HepG2 (cell line): ENCODE data around the gene GTF2H4. TPM values are rescaled to one million over a fixed set of nuclear protein-coding genes. Genes with fewer than 3 reads are reported as not detected.

Source experiments
- DMAP1 ChIP-seq: IDR thresholded peaks from 2 replicates; pipeline ENCODE4 v1.6.1; 2016
- FOXO1 ChIP-seq: sonication (generic); formaldehyde crosslinking; IDR thresholded peaks from 2 replicates; pipeline ENCODE4 v1.4.0; 2020; ENCODE audit warnings: missing genetic modification reagents
- KDM2A ChIP-seq: sonication (generic); formaldehyde crosslinking; IDR thresholded peaks from 2 replicates; pipeline ENCODE4 v1.4.0; 2020; ENCODE audit warnings: low read depth, missing genetic modification reagents, borderline replicate concordance
- MYPOP ChIP-seq: sonication (generic); formaldehyde crosslinking; IDR thresholded peaks from 2 replicates; pipeline ENCODE4 v1.8.1; 2023; ENCODE audit warnings: mild to moderate bottlenecking, moderate library complexity, missing genetic modification reagents
- NCOA5 ChIP-seq: sonication (generic); formaldehyde crosslinking; IDR thresholded peaks from 2 replicates; pipeline ENCODE4 v1.4.0; 2020; ENCODE audit warnings: missing genetic modification reagents
- NFE2L2 ChIP-seq: fragments of 150-350 bp; IDR thresholded peaks from 2 replicates; pipeline ENCODE4 v1.6.1; 2014; ENCODE audit warnings: low read length
- PITX1 ChIP-seq: sonication (generic); formaldehyde crosslinking; IDR thresholded peaks from 2 replicates; pipeline ENCODE4 v1.5.1; 2020; ENCODE audit warnings: mild to moderate bottlenecking, missing genetic modification reagents
- RNF219 ChIP-seq: sonication (generic); formaldehyde crosslinking; IDR thresholded peaks from 2 replicates; pipeline ENCODE4 v1.5.0; 2020; ENCODE audit warnings: mild to moderate bottlenecking, missing genetic modification reagents
- THYN1 ChIP-seq: sonication (generic); formaldehyde crosslinking; IDR thresholded peaks from 2 replicates; pipeline ENCODE4 v1.8.1; 2023; ENCODE audit warnings: low read depth, mild to moderate bottlenecking, moderate library complexity, missing genetic modification reagents, borderline replicate concordance
- TP53 ChIP-seq: sonication (generic); formaldehyde crosslinking; conservative IDR thresholded peaks from 2 replicates; pipeline ENCODE4 v1.4.0; 2020; ENCODE audit warnings: missing genetic modification reagents
- YY1 ChIP-seq: IDR thresholded peaks from 2 replicates; pipeline ENCODE4 v1.6.1; 2011; ENCODE audit warnings: low read length, low read depth, moderate library complexity, mild to moderate bottlenecking; ENCODE audit not compliant: insufficient read depth, insufficient replicate concordance
- ZBTB4 ChIP-seq: sonication (generic); formaldehyde crosslinking; IDR thresholded peaks from 2 replicates; pipeline ENCODE4 v1.4.0; 2020; ENCODE audit warnings: missing genetic modification reagents, mild to moderate bottlenecking, borderline replicate concordance
- ZFYVE20 ChIP-seq: sonication (generic); formaldehyde crosslinking; IDR thresholded peaks from 2 replicates; pipeline ENCODE4 v1.8.0; 2023; ENCODE audit warnings: low read depth, mild to moderate bottlenecking, moderate library complexity, missing genetic modification reagents, borderline replicate concordance
- ZNF329 ChIP-seq: sonication (generic); formaldehyde crosslinking; IDR thresholded peaks from 2 replicates; pipeline ENCODE4 v1.9.0; 2021; ENCODE audit warnings: low read depth, mild to moderate bottlenecking, missing genetic modification reagents
- ZNF350 ChIP-seq: sonication (generic); formaldehyde crosslinking; IDR thresholded peaks from 2 replicates; pipeline ENCODE4 v1.4.0; 2020; ENCODE audit warnings: mild to moderate bottlenecking, low read depth, missing genetic modification reagents, borderline replicate concordance
- ZNF383 ChIP-seq: sonication (generic); formaldehyde crosslinking; IDR thresholded peaks from 2 replicates; pipeline ENCODE4 v1.4.0; 2020; ENCODE audit warnings: missing genetic modification reagents, mild to moderate bottlenecking, borderline replicate concordance
- ZNF44 ChIP-seq: sonication (generic); formaldehyde crosslinking; IDR thresholded peaks from 2 replicates; pipeline ENCODE4 v1.5.1; 2020; ENCODE audit warnings: mild to moderate bottlenecking, missing genetic modification reagents
- ZNF547 ChIP-seq: sonication (generic); formaldehyde crosslinking; IDR thresholded peaks from 2 replicates; pipeline ENCODE4 v1.5.1; 2020; ENCODE audit warnings: mild to moderate bottlenecking, missing genetic modification reagents
- ZNF678 ChIP-seq: sonication (generic); formaldehyde crosslinking; IDR thresholded peaks from 2 replicates; pipeline ENCODE4 v1.4.0; 2020; ENCODE audit warnings: mild to moderate bottlenecking, missing genetic modification reagents
- ZNF850 ChIP-seq: sonication (generic); formaldehyde crosslinking; conservative IDR thresholded peaks from 2 replicates; pipeline ENCODE4 v1.9.0; 2021; ENCODE audit warnings: mild to moderate bottlenecking, missing genetic modification reagents
- ZSCAN5A ChIP-seq: sonication (generic); formaldehyde crosslinking; IDR thresholded peaks from 2 replicates; pipeline ENCODE4 v1.8.0; 2022; ENCODE audit warnings: mild to moderate bottlenecking, missing genetic modification reagents, borderline replicate concordance
- polyA plus RNA-seq, 8 experiments: library from polyadenylated mRNA; depleted of rRNA in 3 of 8; stranded (reverse) in 7 of 8; unstranded in 1 of 8; fragments of >200 nt; fragmentation: Illumina TruSeq in 4 of 8; extraction: Trizol in 4 of 8; gene quantifications; 2 replicates each; pipeline versions ENCODE4 v1.2.1 to v1.2.3, GENCODE V29; 2011 to 2016; ENCODE audit warnings: low read depth in 4 of 8, missing spikeins in 1 of 8, mixed read lengths in 1 of 8; ENCODE audit not compliant: insufficient read depth in 1 of 8
- total RNA-seq, 5 experiments: library from RNA; depleted of rRNA; stranded (reverse); fragments of >200 nt; fragmentation: Illumina TruSeq; extraction: Trizol; gene quantifications; 2 replicates each; pipeline ENCODE4 v1.2.3, GENCODE V29; 2016; ENCODE audit warnings: low read depth in 1 of 5

Gene GTF2H4
- total and polyA plus RNA-seq, 2 of the 13 experiments (the other 11 are each of a cell fraction or from before 2014, with no cell fraction given): 15.9 to 49.3 TPM

- TF ChIP-seq NCOA5 (no peak), ZNF850 (CRISPR knock-in tag) (no peak), ZNF44 (CRISPR knock-in tag) (no peak), FOXO1 (CRISPR knock-in tag) (no peak; the same call in 1 of the 2 replicates), ZNF547 (CRISPR knock-in tag) (no peak), ZNF678 (CRISPR knock-in tag) (no peak), ZBTB4 (peak; percentile 30; the same call in 1 of the 2 replicates), KDM2A (CRISPR knock-in tag) (peak; percentile 79), NFE2L2 (peak; percentile 17; the same call in 1 of the 2 replicates), ZSCAN5A (CRISPR knock-in tag) (no peak), RNF219 (CRISPR knock-in tag) (no peak), ZNF350 (CRISPR knock-in tag) (peak; percentile 47; the same call in 1 of the 2 replicates), MYPOP (CRISPR knock-in tag) (no peak), YY1 (peak; percentile 84), DMAP1 (CRISPR knock-in tag) (no peak; the same call in 1 of the 2 replicates), ZNF329 (CRISPR knock-in tag) (no peak), ZFYVE20 (CRISPR knock-in tag) (no peak), TP53 (CRISPR knock-in tag) (no peak), THYN1 (CRISPR knock-in tag) (no peak), PITX1 (CRISPR knock-in tag) (peak; percentile 39; the same call in 1 of the 2 replicates), ZNF383 (CRISPR knock-in tag) (no peak)
Observed at GRCh38 chr6:30877419-30878262, 30.4 kb upstream of the GTF2H4 start (continued).
